Kidney glomerular epithelial cell (primary cell): ENCODE data around the gene LMTK3.

Experiments
- DNase-seq: peaks from one replicate; lab custom pipeline; 2025; lab: John Stamatoyannopoulos, UW

LMTK3 gene

GRCh38 chr19:48511800-48512503 lies at the start of gene LMTK3:
TSS of gene LMTK3 (minus strand) at chr19:48511835. CDS start at chr19:48511576, 259 bp downstream.
- no peak for DNase-seq

- DNase-seq = no peak
These were observed 49.8 kb upstream of the LMTK3 start for GRCh38 chr19:48561412-48561811.

GRCh38 chr19:48560095-48560530 lies 48.5 kb upstream of the LMTK3 start:
- DNase-seq = no peak

GRCh38 chr19:48558018-48558684 lies 46.5 kb upstream of the LMTK3 start:
- peak; percentile 67 for DNase-seq

- DNase-seq = no peak
These were observed 45.2 kb upstream of the LMTK3 start for GRCh38 chr19:48556825-48557224.

GRCh38 chr19:48556163-48556562 lies 44.5 kb upstream of the LMTK3 start:
- DNase-seq = peak; percentile 57

GRCh38 chr19:48554385-48555091 lies 42.9 kb upstream of the LMTK3 start:
- DNase-seq = peak; percentile 27

- DNase-seq = peak; percentile 79
These were observed 42.2 kb upstream of the LMTK3 start for GRCh38 chr19:48553676-48554384.

- peak; percentile 5 for DNase-seq
These were observed 41.0 kb upstream of the LMTK3 start for GRCh38 chr19:48552406-48553322.

- DNase-seq = no peak
These were observed 40.0 kb upstream of the LMTK3 start, which contains the start of gene SULT2B1 for GRCh38 chr19:48551437-48552302. TSS of gene SULT2B1 (plus strand) at chr19:48552172. CDS start at chr19:48552253, 81 bp downstream.

GRCh38 chr19:48549380-48549779 lies 37.7 kb upstream of the LMTK3 start:
- DNase-seq = no peak

- no peak for DNase-seq
These were observed 36.7 kb upstream of the LMTK3 start for GRCh38 chr19:48548253-48548911.

- no peak for DNase-seq
These were observed 36.1 kb upstream of the LMTK3 start for GRCh38 chr19:48547722-48548121.

GRCh38 chr19:48544856-48545750 lies 33.5 kb upstream of the LMTK3 start:
- no peak for DNase-seq

GRCh38 chr19:48543121-48543710 lies 31.6 kb upstream of the LMTK3 start:
- DNase-seq = peak; percentile 36

GRCh38 chr19:48541813-48542212 lies 30.2 kb upstream of the LMTK3 start:
- DNase-seq = no peak

- DNase-seq = no peak
These were observed 28.5 kb upstream of the LMTK3 start for GRCh38 chr19:48540110-48540509.

GRCh38 chr19:48539503-48540096 lies 28.0 kb upstream of the LMTK3 start:
- DNase-seq = no peak
